B cell (primary cell): Measurements from ENCODE around the gene DAAM2. TPM values are rescaled to one million over a fixed set of nuclear protein-coding genes. Genes with fewer than 3 reads are reported as not detected.

Experiments
- ATAC-seq: fragments of 200-7000 bp; cut with Tn5 transposase; one replicate; pipeline ENCODE4 v1.10.0; 2021; ENCODE audit warnings: low read depth, mild to moderate bottlenecking, moderate number of reproducible peaks, moderate library complexity
- CTCF ChIA-PET: fragments of 350-600 bp; sonication (Branson Sonifier 250); formaldehyde crosslinking; loops from one replicate; lab custom pipeline; 2021; ENCODE audit warnings: antibody characterized with exemption, inconsistent platforms; lab: Charles Lee
- POLR2A ChIA-PET: fragments of 350-600 bp; sonication (Branson Sonifier 250); formaldehyde crosslinking; loops from one replicate; lab custom pipeline; 2021; ENCODE audit warnings: antibody characterized with exemption; lab: Charles Lee
- DNase-seq: peaks from one replicate; pipeline ENCODE4 v3.0.0; 2013
- H2AFZ ChIP-seq: 2 replicates; pipeline ENCODE4 v1.6.1; 2012; ENCODE audit warnings: mild to moderate bottlenecking, low read depth, low read length; ENCODE audit not compliant: insufficient read depth, poor library complexity, severe bottlenecking
- H3K27ac ChIP-seq, 2 donors: 1 replicate in 1 of 2; 2 replicates in 1 of 2; pipeline ENCODE4 v1.5.1; 2012 to 2013; ENCODE audit warnings: low read length in 2 of 2, mild to moderate bottlenecking in 2 of 2, moderate library complexity in 1 of 2
- H3K27me3 ChIP-seq, 4 experiments: fragments of 200-600 bp in 1 of 4; sonication (generic) in 1 of 4; replicated peaks in 1 of 4; 1 replicate in 2 of 4; 2 replicates in 2 of 4; pipeline versions ENCODE4 v1.6.1 to v1.7.0; 2013 to 2016; ENCODE audit warnings: low read length in 3 of 4, mild to moderate bottlenecking in 2 of 4, mixed read lengths in 1 of 4, moderate library complexity in 1 of 4; ENCODE audit not compliant: insufficient read depth in 4 of 4, control insufficient read depth in 3 of 4; ENCODE audit errors: control extremely low read depth in 1 of 4
- H3K36me3 ChIP-seq, 2 experiments: replicated peaks in 1 of 2; 1 replicate in 1 of 2; 2 replicates in 1 of 2; pipeline versions ENCODE4 v1.6.1 to v1.7.1; 2013; ENCODE audit warnings: low read length in 1 of 2; ENCODE audit not compliant: insufficient read depth in 2 of 2, control insufficient read depth in 1 of 2; ENCODE audit errors: control extremely low read depth in 1 of 2, extremely low read depth in 1 of 2
- H3K4me1 ChIP-seq, 2 donors: fragments of 200-600 bp in 1 of 2; sonication (generic) in 1 of 2; 1 replicate in 1 of 2; 2 replicates in 1 of 2; pipeline versions ENCODE4 v1.5.1 to v1.6.1; 2013 to 2017; ENCODE audit warnings: low read length in 2 of 2; ENCODE audit not compliant: control insufficient read depth in 2 of 2, insufficient read depth in 2 of 2
- H3K4me2 ChIP-seq: replicated peaks from 2 replicates; pipeline ENCODE3; 2012; ENCODE audit warnings: mild to moderate bottlenecking, low read depth, low read length; ENCODE audit not compliant: poor library complexity, severe bottlenecking
- H3K4me3 ChIP-seq, 5 experiments: fragments of 200-600 bp in 1 of 5; sonication (generic) in 1 of 5; 1 replicate in 3 of 5; 2 replicates in 2 of 5; pipeline versions ENCODE4 v1.5.1 to v1.7.0; 2011 to 2016; ENCODE audit warnings: low read length in 4 of 5, mild to moderate bottlenecking in 4 of 5, low read depth in 2 of 5, control low read depth in 1 of 5, moderate library complexity in 1 of 5; ENCODE audit not compliant: insufficient read depth in 1 of 5; ENCODE audit errors: control extremely low read depth in 1 of 5, extremely low read depth in 1 of 5
- H3K79me2 ChIP-seq: fragments of 200-600 bp; sonication (generic); one replicate; pipeline ENCODE4 v1.6.0; 2016; ENCODE audit warnings: low read length; ENCODE audit not compliant: control insufficient read depth, insufficient read depth
- H3K9ac ChIP-seq: fragments of 200-600 bp; sonication (generic); 2 replicates; pipeline ENCODE4 v1.6.1; 2017; ENCODE audit warnings: mild to moderate bottlenecking, low read length, moderate library complexity
- H3K9me3 ChIP-seq, 3 donors: one replicate each; pipeline versions ENCODE4 v1.6.1 to v1.7.1; 2013; ENCODE audit warnings: low read length in 2 of 3; ENCODE audit not compliant: control insufficient read depth in 2 of 3, insufficient read depth in 1 of 3; ENCODE audit errors: control extremely low read depth in 1 of 3
- H4K20me1 ChIP-seq: 2 replicates; pipeline ENCODE4 v1.6.0; 2012; ENCODE audit warnings: mild to moderate bottlenecking, low read length; ENCODE audit not compliant: insufficient read depth, control insufficient read depth, poor library complexity, severe bottlenecking
- H3K27ac Mint-ChIP-seq: one replicate; pipeline ENCODE4 v1.8.0; 2021; ENCODE audit warnings: mixed read lengths
- H3K27me3 Mint-ChIP-seq: one replicate; pipeline ENCODE4 v1.8.0; 2021; ENCODE audit warnings: mixed read lengths
- H3K4me1 Mint-ChIP-seq: one replicate; pipeline ENCODE4 v1.8.0; 2021; ENCODE audit warnings: mixed read lengths
- H3K4me3 Mint-ChIP-seq: one replicate; pipeline ENCODE4 v1.8.0; 2021; ENCODE audit warnings: mixed read lengths
- H3K9me3 Mint-ChIP-seq: one replicate; pipeline ENCODE4 v1.8.0; 2022; ENCODE audit warnings: mixed read lengths; ENCODE audit not compliant: insufficient read depth
- CTCF ChIP-seq: fragments of 200-600 bp; IDR thresholded peaks from one replicate; pipeline ENCODE4 v1.8.0; 2022; ENCODE audit warnings: antibody characterized with exemption, mild to moderate bottlenecking
- EZH2 ChIP-seq: IDR thresholded peaks from 2 replicates; pipeline ENCODE4 v1.6.1; 2012; ENCODE audit warnings: borderline replicate concordance, low read depth, mild to moderate bottlenecking, moderate library complexity, low read length; ENCODE audit not compliant: insufficient read depth, poor library complexity, severe bottlenecking
- WGBS: methylation state at CpG from one replicate; pipeline ENCODE4 v1.1.5; 2013; ENCODE audit warnings: missing lambda C conversion rate; ENCODE audit not compliant: insufficient coverage; 5-methylcytosine and 5-hydroxymethylcytosine counted together
- intact Hi-C: fragments of 100-400 bp; cut with micrococcal nuclease; formaldehyde crosslinking; loops from one replicate; pipeline ENCODE4 v1.10.0; 2022
- polyA plus RNA-seq: library from polyadenylated mRNA; depleted of rRNA; stranded (reverse); fragments of >200 nt; gene quantifications from 2 replicates; pipeline ENCODE4 v1.2.3, GENCODE V29; 2012
- total RNA-seq, 2 donors: library from RNA; stranded (reverse); fragments of 120-200 nt in 1 of 2; gene quantifications; 1 replicate in 1 of 2; 2 replicates in 1 of 2; pipeline versions ENCODE4 v1.2.3 to v1.2.4, GENCODE V29; 2013 to 2022

DAAM2 gene
- total and polyA plus RNA-seq, 2 donors (not counting 1 experiment from before 2014, with no cell fraction given), result not detected

GRCh38 chr6:39887692-39888450 lies 95.7 kb downstream of the DAAM2 start:
- WGBS, result 45% methylated on average over 9 of the region's 14 CpGs
- Mint-ChIP-seq H3K4me3 (no peak overlapping the region), H3K9me3 (no peaks in the 10 kb centered on the region), H3K27me3 (peaks cover 20% of the 10 kb centered on the region), H3K27ac (no peak overlapping the region), H3K4me1 (no peaks in the 10 kb centered on the region)
- TF ChIP-seq EZH2 (no peak), CTCF (no peak)
- Histone ChIP-seq H3K27ac (no peak overlapping the region), H4K20me1 (no peaks in the 10 kb centered on the region), H3K36me3 (no peaks in the 10 kb centered on the region), H3K4me2 (no peak overlapping the region), H3K79me2 (no peaks in the 10 kb centered on the region), H3K4me1 (no peaks in the 10 kb centered on the region), H3K4me3 (no peak overlapping the region), H2AFZ (no peak overlapping the region), H3K27me3 (peaks cover 0 to 8% (median 0%) of the 10 kb centered on the region in 4 experiments), H3K9ac (no peak overlapping the region), H3K9me3 (peaks cover 0 to 6% (median 0%) of the 10 kb centered on the region in 3 donors)
- ChIA-PET POLR2A (no interaction called here), CTCF (no interaction called here)
- intact Hi-C loops, result no loop called here
- ATAC-seq (no peak), DNase-seq (no peak)

DNA sequence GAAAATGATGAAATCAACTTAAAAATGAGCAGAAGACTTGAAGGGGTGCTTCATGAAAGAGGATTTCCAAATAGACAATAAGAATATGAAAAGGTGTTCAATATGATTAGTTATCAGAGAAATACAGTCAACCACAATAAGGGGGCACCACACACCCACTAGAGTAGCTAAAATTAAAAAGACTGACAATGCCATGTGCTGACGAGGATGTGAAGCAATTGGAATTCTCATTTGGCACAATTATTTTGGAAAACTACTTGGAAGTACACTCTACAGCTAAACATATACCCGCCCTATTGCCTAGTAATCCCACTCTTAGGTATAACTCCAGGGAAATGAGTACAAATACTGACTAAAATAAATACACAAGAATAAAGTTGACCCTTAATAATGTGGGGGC lies 97.1 kb downstream of the DAAM2 start:
- no peak overlapping the region for H3K27ac Mint-ChIP-seq
- H3K27me3 ChIP-seq, result peaks cover 0 to 8% (median 0%) of the 10 kb centered on the region in 4 experiments
- ATAC-seq, result no peak
- H3K27ac ChIP-seq, result no peak overlapping the region
- ChIA-PET POLR2A (no interaction called here), CTCF (no interaction called here)
- H3K79me2 ChIP-seq, result no peaks in the 10 kb centered on the region
- no peak overlapping the region for H3K4me2 ChIP-seq
- intact Hi-C loops, result no loop called here
- peaks cover 0 to 6% (median 0%) of the 10 kb centered on the region in 3 donors for H3K9me3 ChIP-seq
- TF ChIP-seq EZH2 (no peak), CTCF (no peak)
- no peak overlapping the region for H3K9ac ChIP-seq
- H3K9me3 Mint-ChIP-seq, result no peaks in the 10 kb centered on the region
- no peak overlapping the region for H3K4me3 ChIP-seq
- no peak for DNase-seq
- H3K4me1 ChIP-seq, result no peaks in the 10 kb centered on the region
- no peak overlapping the region for H3K4me3 Mint-ChIP-seq
- no peaks in the 10 kb centered on the region for H4K20me1 ChIP-seq
- H3K27me3 Mint-ChIP-seq, result peaks cover 20% of the 10 kb centered on the region
- no peaks in the 10 kb centered on the region for H3K36me3 ChIP-seq
- no peaks in the 10 kb centered on the region for H3K4me1 Mint-ChIP-seq
- H2AFZ ChIP-seq, result no peak overlapping the region
- WGBS, result no CpG with 5 or more reads among the region's 2 CpGs
